Measurements from ENCODE around the gene TMEM204.

DNA sequence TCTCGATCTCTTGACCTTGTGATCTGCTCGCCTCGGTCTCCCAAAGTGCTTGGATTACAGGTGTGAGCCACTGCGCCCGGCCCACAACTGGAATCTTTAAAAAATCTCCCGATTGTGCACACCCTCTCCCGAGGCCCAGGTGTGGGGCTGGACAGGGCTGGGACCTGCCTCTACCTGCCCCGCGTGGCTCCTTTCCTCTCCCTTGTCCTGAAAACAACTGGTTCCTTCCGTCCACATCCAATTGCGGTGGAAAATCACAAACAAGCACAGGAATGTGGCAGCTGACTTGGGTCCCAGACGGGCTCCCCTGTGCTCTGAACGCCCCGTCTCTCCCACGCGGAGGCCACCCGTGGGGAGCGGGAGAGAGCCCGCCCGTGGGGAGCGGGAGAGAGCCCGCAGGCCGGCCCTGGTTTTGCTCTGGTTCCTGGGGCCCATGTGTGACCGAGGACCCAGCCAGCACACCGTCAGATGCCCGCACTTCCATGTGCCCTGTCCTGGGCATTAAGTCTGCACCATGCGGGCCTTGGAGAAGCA, 3.0 kb upstream of the TMEM204 start:
- no peak for TF ChIP-seq POLR2A (IDR thresholded peaks at IDR 0.05; ENCODE audit: low read depth, low read length)
- TF ChIP-seq POLR2AphosphoS5 (IDR thresholded peaks at IDR 0.05; ENCODE audit: low read depth, low read length): no peak
- TF ChIP-seq TAF1 (IDR thresholded peaks at IDR 0.05; ENCODE audit: borderline replicate concordance, low read depth, low read length): no peak
